Bronchial epithelial cell (primary cell): ENCODE data around the gene KPNA5. TPM values are rescaled to one million over a fixed set of nuclear protein-coding genes. Genes with fewer than 3 reads are reported as not detected.
"Not testable (repeated sequence)": the region's sequence is repeated elsewhere in the genome, so short reads cannot be mapped to it uniquely, and the experiment has no call there.

Experiments
- DNase-seq: peaks from one replicate; pipeline ENCODE4 v3.0.0-alpha.2; 2010; ENCODE audit warnings: low read depth
- FAIRE-seq: peaks from 2 replicates; lab custom pipeline; 2011; peaks lifted over from hg19 to GRCh38; lab: Jason Lieb, UNC
- H3K27me3 ChIP-seq: 2 replicates; pipeline ENCODE4 v1.5.1; 2011; ENCODE audit warnings: low read length; ENCODE audit not compliant: control insufficient read depth, insufficient read depth
- H3K36me3 ChIP-seq: 2 replicates; pipeline ENCODE4 v1.5.1; 2011; ENCODE audit warnings: low read length; ENCODE audit not compliant: control insufficient read depth, insufficient read depth
- H3K4me3 ChIP-seq: 2 replicates; pipeline ENCODE4 v1.5.1; 2011; ENCODE audit warnings: mild to moderate bottlenecking, low read depth, low read length, control low read depth
- total RNA-seq: library from RNA; depleted of rRNA; stranded (reverse); fragments of >200 nt; gene quantifications from 2 replicates; pipeline ENCODE4 v1.2.1, GENCODE V29; 2014
- TF ChIP-seq, protein P1 (sequence below): IDR thresholded peaks from 2 replicates; pipeline ENCODE4 v1.5.1; 2011; ENCODE audit warnings: mild to moderate bottlenecking, moderate library complexity, low read length, control low read depth, inconsistent platforms; ENCODE audit not compliant: insufficient read depth, severe bottlenecking

KPNA5 gene
- total RNA-seq, 1 donor from 2014 or later: 3.2 TPM

DNA sequence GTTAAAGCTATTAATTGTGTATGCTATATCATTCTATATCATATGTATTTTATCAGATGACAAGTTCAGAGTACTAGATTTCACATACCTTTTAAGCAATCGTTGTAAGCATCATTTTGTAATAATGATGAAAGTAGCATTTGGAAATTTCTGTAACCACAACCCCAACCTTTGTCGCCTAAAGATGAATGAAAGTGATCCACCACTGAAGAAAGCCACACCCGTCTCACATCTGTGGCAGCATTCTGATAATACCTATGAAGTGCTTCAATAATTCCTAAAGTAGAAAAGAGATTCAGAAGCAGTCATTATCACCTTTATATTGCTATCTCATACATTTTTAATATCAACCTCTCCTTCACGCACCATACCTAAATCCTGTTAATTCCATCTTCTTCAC lies 29.1 kb upstream of the KPNA5 start:
- Histone ChIP-seq H3K27me3 (no peaks in the 10 kb centered on the region), H3K4me3 (no peak overlapping the region), H3K36me3 (no peaks in the 10 kb centered on the region)
- TF ChIP-seq, protein P1, sequence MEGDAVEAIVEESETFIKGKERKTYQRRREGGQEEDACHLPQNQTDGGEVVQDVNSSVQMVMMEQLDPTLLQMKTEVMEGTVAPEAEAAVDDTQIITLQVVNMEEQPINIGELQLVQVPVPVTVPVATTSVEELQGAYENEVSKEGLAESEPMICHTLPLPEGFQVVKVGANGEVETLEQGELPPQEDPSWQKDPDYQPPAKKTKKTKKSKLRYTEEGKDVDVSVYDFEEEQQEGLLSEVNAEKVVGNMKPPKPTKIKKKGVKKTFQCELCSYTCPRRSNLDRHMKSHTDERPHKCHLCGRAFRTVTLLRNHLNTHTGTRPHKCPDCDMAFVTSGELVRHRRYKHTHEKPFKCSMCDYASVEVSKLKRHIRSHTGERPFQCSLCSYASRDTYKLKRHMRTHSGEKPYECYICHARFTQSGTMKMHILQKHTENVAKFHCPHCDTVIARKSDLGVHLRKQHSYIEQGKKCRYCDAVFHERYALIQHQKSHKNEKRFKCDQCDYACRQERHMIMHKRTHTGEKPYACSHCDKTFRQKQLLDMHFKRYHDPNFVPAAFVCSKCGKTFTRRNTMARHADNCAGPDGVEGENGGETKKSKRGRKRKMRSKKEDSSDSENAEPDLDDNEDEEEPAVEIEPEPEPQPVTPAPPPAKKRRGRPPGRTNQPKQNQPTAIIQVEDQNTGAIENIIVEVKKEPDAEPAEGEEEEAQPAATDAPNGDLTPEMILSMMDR: no peak
- no peak for FAIRE-seq
- DNase-seq: no peak

DNA sequence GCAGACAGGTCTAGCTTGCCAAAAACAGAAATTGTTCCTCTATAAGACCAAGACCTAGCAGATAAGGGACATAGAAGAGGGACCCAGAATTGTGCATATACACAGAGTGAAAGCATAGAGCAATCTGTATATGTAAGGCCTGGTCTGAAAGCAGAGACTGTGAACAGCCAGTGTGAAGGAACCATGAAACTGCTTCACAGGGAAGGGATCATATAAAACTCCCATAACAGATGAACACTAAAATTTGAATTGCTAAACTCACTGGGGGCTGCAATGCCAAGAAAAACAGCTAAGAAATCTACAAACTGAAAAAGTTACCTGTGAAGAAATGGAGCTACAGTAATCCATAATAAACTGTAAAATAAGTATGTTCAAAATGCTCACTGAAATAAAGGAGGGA lies 19.4 kb upstream of the KPNA5 start:
- FAIRE-seq: no peak
- DNase-seq: no peak
- TF ChIP-seq, protein P1: no peak
- Histone ChIP-seq H3K4me3 (no peak overlapping the region), H3K27me3 (no peaks in the 10 kb centered on the region), H3K36me3 (no peaks in the 10 kb centered on the region)

DNA sequence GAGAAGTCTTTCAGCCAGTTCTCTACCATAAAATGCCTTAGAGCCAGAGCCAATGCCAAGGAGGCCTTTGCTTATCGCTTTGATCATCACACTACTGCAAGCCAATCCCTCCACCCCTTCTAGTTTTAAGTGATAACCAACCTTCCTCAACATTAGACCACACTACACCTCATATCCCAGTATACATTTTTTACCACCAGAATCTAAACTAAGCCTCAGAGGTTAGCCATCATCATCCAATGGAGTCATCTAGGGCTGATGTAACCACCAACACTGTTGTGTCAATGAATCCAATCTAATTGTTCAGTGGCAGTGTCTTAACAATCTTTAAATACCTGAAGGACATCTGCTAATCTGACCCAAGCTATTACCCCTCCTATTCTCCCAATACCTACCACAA lies 18.8 kb upstream of the KPNA5 start:
- TF ChIP-seq, protein P1: no peak
- H3K4me3 ChIP-seq: no peak overlapping the region
- DNase-seq (no peak), FAIRE-seq (no peak)
- no peaks in the 10 kb centered on the region for H3K27me3 ChIP-seq
- H3K36me3 ChIP-seq: no peaks in the 10 kb centered on the region

DNA sequence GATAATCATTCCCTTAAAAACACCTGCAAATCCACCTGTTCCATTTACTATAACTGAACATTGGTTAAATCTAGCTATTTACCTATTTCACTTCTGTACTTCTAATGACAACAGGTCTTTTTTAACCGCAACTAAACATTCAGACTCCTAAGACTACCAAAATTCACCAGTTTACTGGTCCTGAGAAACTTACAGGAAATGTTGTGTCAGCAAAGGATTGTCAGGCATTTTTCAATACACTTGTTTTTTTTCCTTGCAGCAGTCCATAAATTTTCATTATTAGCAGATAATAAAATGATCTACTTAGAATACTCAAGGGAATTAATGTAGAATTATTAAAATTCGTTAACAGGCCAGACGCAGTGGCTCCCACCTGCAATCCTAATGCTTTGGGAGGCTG lies 17.7 kb upstream of the KPNA5 start:
- no peak for DNase-seq
- TF ChIP-seq, protein P1: no peak
- no peaks in the 10 kb centered on the region for H3K36me3 ChIP-seq
- FAIRE-seq: no peak
- H3K4me3 ChIP-seq: no peak overlapping the region
- no peaks in the 10 kb centered on the region for H3K27me3 ChIP-seq

DNA sequence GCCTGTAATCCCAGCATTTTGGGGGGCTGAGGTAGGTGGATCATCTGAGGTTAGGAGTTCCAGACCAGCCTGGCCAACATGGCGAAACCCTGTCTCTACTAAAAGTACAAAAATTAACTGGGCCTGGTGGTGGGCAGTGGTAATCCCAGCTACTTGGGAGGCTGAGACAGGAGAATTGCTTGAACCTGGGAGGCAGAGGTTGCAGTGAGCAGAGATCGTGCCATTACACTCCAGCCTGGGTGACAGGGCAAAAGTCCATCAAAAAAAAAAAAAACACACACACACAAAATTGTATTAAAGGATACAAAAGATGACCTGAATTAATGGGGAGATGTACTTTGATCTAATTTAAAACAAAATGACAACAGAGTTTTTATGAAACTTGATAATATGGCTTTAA lies 16.8 kb upstream of the KPNA5 start:
- not testable (repeated sequence) for DNase-seq, H3K27me3 ChIP-seq, H3K4me3 ChIP-seq, H3K36me3 ChIP-seq, FAIRE-seq

DNA sequence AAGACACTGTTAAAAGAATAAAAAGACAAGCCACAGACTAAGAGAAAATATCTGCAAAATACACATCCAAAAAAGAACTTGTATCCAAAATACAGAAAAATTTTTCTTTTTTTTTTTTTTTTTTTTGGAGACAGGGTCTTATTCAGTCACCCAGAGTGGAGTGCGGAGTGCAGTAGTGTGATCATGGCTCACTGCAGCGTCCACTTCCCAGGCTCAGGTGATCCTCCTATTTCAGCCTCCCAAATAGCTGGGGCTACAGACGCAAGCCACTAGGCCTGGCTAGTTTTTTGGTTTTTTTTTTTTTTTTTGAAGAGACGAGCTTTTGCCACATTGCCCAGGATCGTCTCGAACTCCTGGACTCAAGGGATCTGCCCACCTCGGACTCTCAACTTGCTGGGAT lies 15.5 kb upstream of the KPNA5 start:
- no peak overlapping the region for H3K4me3 ChIP-seq
- no peak for FAIRE-seq
- H3K36me3 ChIP-seq: no peaks in the 10 kb centered on the region
- TF ChIP-seq, protein P1: no peak
- H3K27me3 ChIP-seq: no peaks in the 10 kb centered on the region
- no peak for DNase-seq
